B cell (primary cell): ENCODE results near the gene TMEM164. TPM values are rescaled to one million over a fixed set of nuclear protein-coding genes. Genes with fewer than 3 reads are reported as not detected.

Experiments
- ATAC-seq: fragments of 200-7000 bp; cut with Tn5 transposase; one replicate; pipeline ENCODE4 v1.10.0; 2021; ENCODE audit warnings: low read depth, mild to moderate bottlenecking, moderate number of reproducible peaks, moderate library complexity
- CTCF ChIA-PET: fragments of 350-600 bp; sonication (Branson Sonifier 250); formaldehyde crosslinking; loops from one replicate; lab custom pipeline; 2021; ENCODE audit warnings: antibody characterized with exemption, inconsistent platforms; lab: Charles Lee
- POLR2A ChIA-PET: fragments of 350-600 bp; sonication (Branson Sonifier 250); formaldehyde crosslinking; loops from one replicate; lab custom pipeline; 2021; ENCODE audit warnings: antibody characterized with exemption; lab: Charles Lee
- DNase-seq: peaks from one replicate; pipeline ENCODE4 v3.0.0; 2013
- H2AFZ ChIP-seq: 2 replicates; pipeline ENCODE4 v1.6.1; 2012; ENCODE audit warnings: mild to moderate bottlenecking, low read depth, low read length; ENCODE audit not compliant: insufficient read depth, poor library complexity, severe bottlenecking
- H3K27ac ChIP-seq, 2 donors: 1 replicate in 1 of 2; 2 replicates in 1 of 2; pipeline ENCODE4 v1.5.1; 2012 to 2013; ENCODE audit warnings: low read length in 2 of 2, mild to moderate bottlenecking in 2 of 2, moderate library complexity in 1 of 2
- H3K27me3 ChIP-seq, 4 experiments: fragments of 200-600 bp in 1 of 4; sonication (generic) in 1 of 4; replicated peaks in 1 of 4; 1 replicate in 2 of 4; 2 replicates in 2 of 4; pipeline versions ENCODE4 v1.6.1 to v1.7.0; 2013 to 2016; ENCODE audit warnings: low read length in 3 of 4, mild to moderate bottlenecking in 2 of 4, mixed read lengths in 1 of 4, moderate library complexity in 1 of 4; ENCODE audit not compliant: insufficient read depth in 4 of 4, control insufficient read depth in 3 of 4; ENCODE audit errors: control extremely low read depth in 1 of 4
- H3K36me3 ChIP-seq, 2 experiments: replicated peaks in 1 of 2; 1 replicate in 1 of 2; 2 replicates in 1 of 2; pipeline versions ENCODE4 v1.6.1 to v1.7.1; 2013; ENCODE audit warnings: low read length in 1 of 2; ENCODE audit not compliant: insufficient read depth in 2 of 2, control insufficient read depth in 1 of 2; ENCODE audit errors: control extremely low read depth in 1 of 2, extremely low read depth in 1 of 2
- H3K4me1 ChIP-seq, 2 donors: fragments of 200-600 bp in 1 of 2; sonication (generic) in 1 of 2; 1 replicate in 1 of 2; 2 replicates in 1 of 2; pipeline versions ENCODE4 v1.5.1 to v1.6.1; 2013 to 2017; ENCODE audit warnings: low read length in 2 of 2; ENCODE audit not compliant: control insufficient read depth in 2 of 2, insufficient read depth in 2 of 2
- H3K4me2 ChIP-seq: replicated peaks from 2 replicates; pipeline ENCODE3; 2012; ENCODE audit warnings: mild to moderate bottlenecking, low read depth, low read length; ENCODE audit not compliant: poor library complexity, severe bottlenecking
- H3K4me3 ChIP-seq, 5 experiments: fragments of 200-600 bp in 1 of 5; sonication (generic) in 1 of 5; 1 replicate in 3 of 5; 2 replicates in 2 of 5; pipeline versions ENCODE4 v1.5.1 to v1.7.0; 2011 to 2016; ENCODE audit warnings: low read length in 4 of 5, mild to moderate bottlenecking in 4 of 5, low read depth in 2 of 5, control low read depth in 1 of 5, moderate library complexity in 1 of 5; ENCODE audit not compliant: insufficient read depth in 1 of 5; ENCODE audit errors: control extremely low read depth in 1 of 5, extremely low read depth in 1 of 5
- H3K79me2 ChIP-seq: fragments of 200-600 bp; sonication (generic); one replicate; pipeline ENCODE4 v1.6.0; 2016; ENCODE audit warnings: low read length; ENCODE audit not compliant: control insufficient read depth, insufficient read depth
- H3K9ac ChIP-seq: fragments of 200-600 bp; sonication (generic); 2 replicates; pipeline ENCODE4 v1.6.1; 2017; ENCODE audit warnings: mild to moderate bottlenecking, low read length, moderate library complexity
- H3K9me3 ChIP-seq, 3 donors: one replicate each; pipeline versions ENCODE4 v1.6.1 to v1.7.1; 2013; ENCODE audit warnings: low read length in 2 of 3; ENCODE audit not compliant: control insufficient read depth in 2 of 3, insufficient read depth in 1 of 3; ENCODE audit errors: control extremely low read depth in 1 of 3
- H4K20me1 ChIP-seq: 2 replicates; pipeline ENCODE4 v1.6.0; 2012; ENCODE audit warnings: mild to moderate bottlenecking, low read length; ENCODE audit not compliant: insufficient read depth, control insufficient read depth, poor library complexity, severe bottlenecking
- H3K27ac Mint-ChIP-seq: one replicate; pipeline ENCODE4 v1.8.0; 2021; ENCODE audit warnings: mixed read lengths
- H3K27me3 Mint-ChIP-seq: one replicate; pipeline ENCODE4 v1.8.0; 2021; ENCODE audit warnings: mixed read lengths
- H3K4me1 Mint-ChIP-seq: one replicate; pipeline ENCODE4 v1.8.0; 2021; ENCODE audit warnings: mixed read lengths
- H3K4me3 Mint-ChIP-seq: one replicate; pipeline ENCODE4 v1.8.0; 2021; ENCODE audit warnings: mixed read lengths
- H3K9me3 Mint-ChIP-seq: one replicate; pipeline ENCODE4 v1.8.0; 2022; ENCODE audit warnings: mixed read lengths; ENCODE audit not compliant: insufficient read depth
- CTCF ChIP-seq: fragments of 200-600 bp; IDR thresholded peaks from one replicate; pipeline ENCODE4 v1.8.0; 2022; ENCODE audit warnings: antibody characterized with exemption, mild to moderate bottlenecking
- EZH2 ChIP-seq: IDR thresholded peaks from 2 replicates; pipeline ENCODE4 v1.6.1; 2012; ENCODE audit warnings: borderline replicate concordance, low read depth, mild to moderate bottlenecking, moderate library complexity, low read length; ENCODE audit not compliant: insufficient read depth, poor library complexity, severe bottlenecking
- WGBS: methylation state at CpG from one replicate; pipeline ENCODE4 v1.1.5; 2013; ENCODE audit warnings: missing lambda C conversion rate; ENCODE audit not compliant: insufficient coverage; 5-methylcytosine and 5-hydroxymethylcytosine counted together
- intact Hi-C: fragments of 100-400 bp; cut with micrococcal nuclease; formaldehyde crosslinking; loops from one replicate; pipeline ENCODE4 v1.10.0; 2022
- polyA plus RNA-seq: library from polyadenylated mRNA; depleted of rRNA; stranded (reverse); fragments of >200 nt; gene quantifications from 2 replicates; pipeline ENCODE4 v1.2.3, GENCODE V29; 2012
- total RNA-seq, 2 donors: library from RNA; stranded (reverse); fragments of 120-200 nt in 1 of 2; gene quantifications; 1 replicate in 1 of 2; 2 replicates in 1 of 2; pipeline versions ENCODE4 v1.2.3 to v1.2.4, GENCODE V29; 2013 to 2022

TMEM164 gene
- total and polyA plus RNA-seq, 2 donors (not counting 1 experiment from before 2014, with no cell fraction given), result 9.4 to 26.6 TPM

GRCh38 chrX:110053453-110053852 lies 50.5 kb downstream of the TMEM164 start:
- Mint-ChIP-seq H3K4me1 (peaks cover 16% of the 10 kb centered on the region), H3K27ac (no peak overlapping the region), H3K4me3 (no peak overlapping the region), H3K9me3 (no peaks in the 10 kb centered on the region), H3K27me3 (no peaks in the 10 kb centered on the region)
- no peaks in the 10 kb centered on the region for H4K20me1 ChIP-seq
- H3K79me2 ChIP-seq, result no peaks in the 10 kb centered on the region
- H3K4me1 ChIP-seq, result no peaks in the 10 kb centered on the region
- intact Hi-C loops, result no loop called here
- no peak for DNase-seq
- ATAC-seq, result no peak
- TF ChIP-seq CTCF (no peak), EZH2 (no peak)
- H3K9ac ChIP-seq, result no peak overlapping the region
- no CpG with 5 or more reads among the region's 1 CpG for WGBS
- POLR2A ChIA-PET, result no interaction called here
- H3K27me3 ChIP-seq, result no peaks in the 10 kb centered on the region
- peaks cover 0 to 2% (median 0%) of the 10 kb centered on the region in 3 donors for H3K9me3 ChIP-seq
- H2AFZ ChIP-seq, result no peak overlapping the region
- H3K36me3 ChIP-seq, result peaks cover 0 to 2% of the 10 kb centered on the region in 2 experiments
- no peak overlapping the region for H3K4me3 ChIP-seq
- CTCF ChIA-PET, result no interaction called here
- no peak overlapping the region for H3K4me2 ChIP-seq
- no peak overlapping the region for H3K27ac ChIP-seq

- DNase-seq (no peak), ATAC-seq (no peak)
- Mint-ChIP-seq H3K4me1 (peaks cover 16% of the 10 kb centered on the region), H3K27ac (no peak overlapping the region), H3K9me3 (no peaks in the 10 kb centered on the region), H3K27me3 (no peaks in the 10 kb centered on the region), H3K4me3 (no peak overlapping the region)
- CTCF ChIA-PET, result no interaction called here
- no peak overlapping the region for H2AFZ ChIP-seq
- 90% methylated on average over 3 of the region's 4 CpGs for WGBS
- no peak for TF ChIP-seq CTCF
- no peak for TF ChIP-seq EZH2
- intact Hi-C loops, result no loop called here
- peaks cover 0 to 2% of the 10 kb centered on the region in 2 experiments for H3K36me3 ChIP-seq
- H3K79me2 ChIP-seq, result no peaks in the 10 kb centered on the region
- no peak overlapping the region for H3K4me2 ChIP-seq
- H3K4me3 ChIP-seq, result no peak overlapping the region
- no peaks in the 10 kb centered on the region for H3K27me3 ChIP-seq
- POLR2A ChIA-PET, result no interaction called here
- H3K4me1 ChIP-seq, result no peaks in the 10 kb centered on the region
- H3K9ac ChIP-seq, result no peak overlapping the region
- H3K27ac ChIP-seq, result no peak overlapping the region
- H4K20me1 ChIP-seq, result no peaks in the 10 kb centered on the region
- H3K9me3 ChIP-seq, result peaks cover 0 to 2% (median 0%) of the 10 kb centered on the region in 3 donors
Measured at GRCh38 chrX:110055616-110056015, 52.7 kb downstream of the TMEM164 start.
